GM21528 (cell line): ENCODE measurements around the gene SMOC2.

ENCODE experiments used
- ATAC-seq: cut with Tn5 transposase; IDR thresholded peaks from one replicate; pipeline ENCODE4 v1.9.1; 2021; ENCODE audit warnings: mild to moderate bottlenecking, moderate library complexity; ENCODE audit not compliant: unreplicated experiment, low FRiP score

Gene SMOC2

DNA sequence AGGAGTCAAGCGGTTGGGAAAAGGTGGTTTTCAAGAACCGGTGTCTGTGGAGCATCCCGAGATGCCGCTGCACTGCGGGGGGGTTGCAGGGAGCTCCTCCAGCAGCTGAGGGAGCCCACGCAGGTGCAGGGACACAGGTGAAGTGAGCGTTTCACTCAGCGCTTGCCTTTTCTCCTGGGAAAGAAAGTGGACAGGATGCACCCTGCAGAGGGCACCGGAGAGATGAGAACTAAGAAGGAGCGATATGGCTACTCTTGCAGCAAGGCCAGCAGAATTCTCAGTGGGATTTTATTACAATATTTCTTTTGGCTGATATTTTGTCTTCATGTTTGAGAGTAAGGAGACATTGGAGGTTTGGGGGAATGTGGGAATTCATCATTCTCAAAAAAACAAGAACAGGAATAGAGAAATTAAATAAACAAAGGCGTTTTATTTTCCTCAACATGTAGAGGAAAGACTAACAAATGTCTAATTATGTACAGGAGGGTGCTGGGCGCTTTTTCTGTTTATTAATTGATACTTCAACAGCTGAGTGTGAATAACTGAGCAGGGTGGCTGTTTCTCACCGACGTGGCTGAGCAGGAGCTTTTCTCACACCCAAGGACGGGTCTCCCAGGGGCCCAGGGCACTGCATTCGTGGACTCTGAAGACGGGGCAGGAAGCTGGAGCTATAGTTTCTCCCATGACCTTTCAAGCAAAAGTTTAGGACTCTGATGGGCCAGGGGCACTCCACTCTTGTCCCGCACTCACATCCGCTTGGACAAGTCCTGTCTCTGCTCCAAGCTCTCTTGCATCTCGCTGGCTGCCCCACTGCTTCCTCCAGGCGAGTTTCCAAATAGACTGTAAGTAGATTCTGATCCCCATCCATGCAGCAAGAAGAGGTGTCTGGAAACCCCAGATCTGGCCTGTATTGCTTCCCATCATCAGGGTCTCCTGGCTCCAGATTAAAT lies 176.1 kb downstream of the SMOC2 start:
- no peak for ATAC-seq

DNA sequence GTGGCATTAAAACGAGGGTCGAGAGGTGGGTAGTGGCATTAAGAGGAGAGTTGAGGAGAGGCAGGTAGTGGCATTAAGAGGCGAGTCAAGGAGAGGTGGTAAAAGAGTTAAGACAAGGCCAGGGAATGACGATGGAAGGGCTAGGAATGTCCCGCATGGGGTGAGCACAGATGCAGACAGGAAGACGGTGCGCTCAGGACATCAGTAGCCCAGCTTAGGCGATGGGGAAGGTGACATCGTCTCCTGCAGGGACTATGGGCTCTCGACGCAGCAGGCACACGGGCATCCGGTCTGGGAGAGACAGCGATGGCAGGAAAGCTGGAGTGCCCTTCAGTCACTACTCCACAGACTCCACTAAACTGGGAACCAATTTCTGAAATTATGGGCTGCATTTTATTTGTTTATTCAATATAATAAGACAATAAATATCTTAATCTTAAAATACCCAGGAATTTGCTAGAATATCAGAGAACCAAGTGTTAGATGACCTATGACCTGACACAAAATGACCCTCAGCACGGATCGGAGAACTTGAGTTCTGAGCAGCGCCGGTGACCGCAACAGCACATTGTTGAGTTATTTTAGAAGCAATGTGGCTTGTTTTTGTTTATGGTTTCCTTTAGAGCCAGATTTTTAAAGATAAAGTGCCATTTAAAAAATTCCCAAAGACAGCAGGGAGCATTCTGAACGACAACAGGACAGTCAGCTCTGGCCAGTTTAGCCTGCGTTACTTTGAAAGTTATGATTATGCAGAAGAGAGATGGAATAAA lies 177.7 kb downstream of the SMOC2 start:
- no peak for ATAC-seq

DNA sequence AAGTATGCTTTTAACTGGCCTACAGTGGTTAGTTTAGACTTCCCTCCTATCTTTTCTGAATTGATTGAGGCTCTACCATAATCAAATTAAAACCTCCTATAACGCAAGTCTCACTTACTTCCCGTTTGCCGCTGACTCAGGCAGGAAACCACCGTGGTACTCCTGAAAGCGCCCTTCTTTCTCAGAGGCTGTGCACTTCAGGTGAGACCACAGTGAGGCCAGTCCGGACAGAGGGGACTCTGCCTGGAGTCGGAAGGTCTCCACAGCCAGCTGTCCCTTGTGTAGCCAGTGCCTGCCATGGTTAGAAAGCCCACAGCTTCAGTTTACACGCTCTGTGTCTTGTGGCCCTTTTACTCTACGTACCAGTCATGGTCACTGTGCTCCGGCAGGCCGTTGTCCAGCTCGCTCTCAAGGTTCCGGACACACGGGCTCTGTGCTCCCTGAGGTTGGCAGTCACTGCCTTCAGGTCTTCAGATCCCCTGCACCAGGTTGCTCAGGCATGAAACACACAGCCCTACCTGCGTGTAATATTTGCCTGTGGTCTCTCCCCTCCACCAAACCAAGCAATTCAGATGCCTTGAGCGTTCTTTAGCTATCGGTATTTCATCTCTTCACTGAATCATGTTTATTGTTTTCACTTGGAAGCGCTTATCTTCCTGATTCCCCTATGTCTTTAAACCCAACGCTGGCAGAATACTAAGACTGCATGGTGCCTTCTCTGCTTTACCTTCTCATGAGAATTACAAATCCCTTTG lies 178.8 kb downstream of the SMOC2 start:
- no peak for ATAC-seq

DNA sequence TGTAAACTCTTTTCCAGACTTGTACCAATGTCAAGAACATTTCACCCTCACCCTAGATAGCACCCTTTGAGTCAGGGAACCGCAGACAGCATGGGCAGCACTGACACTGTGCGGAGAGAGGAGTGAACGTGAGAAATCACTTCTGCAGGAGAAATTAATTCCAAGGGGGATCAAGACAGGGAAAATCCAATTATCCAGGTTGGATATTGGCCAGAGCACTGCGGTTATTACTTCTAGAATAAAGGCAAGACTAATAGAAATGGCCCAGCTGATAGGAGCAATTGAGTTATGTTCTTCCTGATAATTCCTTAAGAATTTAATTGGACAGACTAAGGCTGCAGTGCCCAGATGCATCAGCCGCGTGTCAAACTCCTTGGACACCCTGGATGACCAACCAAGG lies 179.6 kb downstream of the SMOC2 start:
- no peak for ATAC-seq

DNA sequence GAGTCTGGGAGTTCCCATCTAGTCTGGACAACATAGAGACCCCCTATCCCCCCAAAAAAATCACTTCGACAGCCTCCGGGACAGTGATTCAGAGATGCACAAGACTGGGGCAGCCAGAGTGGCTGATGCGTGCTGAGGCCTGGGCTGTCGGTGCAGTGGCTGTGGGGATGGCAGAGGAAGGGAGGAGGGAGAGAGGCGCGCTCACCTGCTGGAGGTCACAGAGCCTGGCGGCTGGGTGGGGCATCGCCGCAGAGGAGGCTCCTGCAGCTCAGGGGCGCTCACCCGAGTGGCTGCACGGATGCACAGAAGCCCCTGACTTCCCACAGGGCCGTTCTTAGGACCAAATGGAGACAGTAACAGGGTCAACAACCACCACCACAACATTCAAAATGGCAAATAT lies 182.8 kb downstream of the SMOC2 start:
- ATAC-seq = no peak

DNA sequence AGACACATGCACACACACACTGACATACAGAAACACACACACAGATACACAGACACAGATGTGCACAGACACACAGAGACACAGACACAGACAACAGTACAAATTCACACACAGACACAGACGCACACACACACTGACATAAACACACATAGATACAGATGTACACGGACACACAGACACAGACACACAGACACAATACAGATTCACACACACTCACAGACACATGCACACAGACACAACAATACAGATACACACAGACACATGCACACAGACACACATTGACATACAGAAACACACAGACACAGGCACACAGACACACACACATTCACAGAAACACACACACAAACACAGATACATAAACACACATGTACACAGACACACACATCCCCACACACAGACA lies 183.6 kb downstream of the SMOC2 start:
- no peak for ATAC-seq

DNA sequence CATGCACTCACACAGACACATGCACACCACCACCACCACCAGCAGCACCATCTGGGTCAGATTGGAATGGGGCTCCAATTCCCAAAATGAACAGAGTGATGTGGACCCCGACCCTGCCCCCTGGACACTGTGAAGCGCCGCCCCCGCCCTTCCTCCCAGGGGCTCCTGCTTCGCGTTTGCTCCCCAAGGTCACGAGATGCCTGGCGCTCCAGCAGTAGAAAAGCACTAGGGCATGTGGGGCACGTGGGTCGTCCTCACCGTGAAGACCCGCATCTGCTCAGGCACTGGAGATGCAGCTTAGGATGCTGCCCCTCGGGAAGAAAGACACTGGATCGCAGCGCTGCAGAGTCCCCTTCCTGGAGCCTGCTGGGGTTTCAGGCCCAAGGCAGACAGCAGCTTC lies 184.0 kb downstream of the SMOC2 start:
- no peak for ATAC-seq

DNA sequence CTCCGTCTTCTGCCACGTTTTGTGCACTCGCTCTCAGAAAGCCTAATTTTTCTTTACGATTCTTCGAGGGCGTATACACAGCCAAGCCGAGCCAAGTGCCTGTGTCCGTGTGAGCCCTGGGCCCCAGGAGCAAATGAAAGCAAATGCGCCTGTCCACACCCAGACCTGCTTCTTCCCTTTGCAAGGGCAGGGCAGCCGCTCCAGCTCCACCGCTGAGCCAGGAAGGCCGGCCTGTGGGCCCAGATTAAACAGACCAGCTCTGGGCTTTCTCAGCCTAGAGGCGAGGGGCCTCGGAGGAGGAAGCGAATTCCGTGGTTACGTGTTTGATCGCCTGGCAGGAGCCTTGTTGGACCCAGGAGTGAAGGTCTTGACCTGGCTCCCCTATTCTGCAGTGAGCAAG lies 184.6 kb downstream of the SMOC2 start:
- ATAC-seq = no peak

DNA sequence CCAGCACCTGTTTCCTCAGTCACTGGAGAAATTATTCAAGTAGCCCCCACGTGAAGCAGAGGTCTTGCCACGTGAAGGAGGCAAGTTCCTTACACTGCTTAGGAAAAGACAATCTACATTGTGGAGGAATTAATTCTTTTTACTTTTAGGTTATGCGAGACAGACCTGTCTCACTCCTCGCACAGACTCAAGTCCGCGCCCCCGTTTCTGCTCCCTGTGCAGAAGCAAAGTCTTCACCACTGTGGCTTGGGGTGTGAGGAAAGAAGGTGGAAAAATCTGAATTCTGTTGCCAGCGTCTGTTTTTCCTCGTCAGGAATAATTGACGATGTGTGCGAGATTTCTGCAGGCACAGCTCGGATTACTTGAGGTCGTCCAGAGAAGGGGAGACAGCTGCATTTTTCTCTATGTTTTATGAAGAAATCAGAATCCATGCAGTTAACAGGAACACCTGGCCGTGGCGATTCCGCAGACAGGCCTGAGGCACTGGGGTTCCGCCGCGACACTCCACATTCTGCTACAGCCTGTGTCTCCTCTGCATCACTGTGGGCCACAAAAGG lies 185.1 kb downstream of the SMOC2 start:
- no peak for ATAC-seq

DNA sequence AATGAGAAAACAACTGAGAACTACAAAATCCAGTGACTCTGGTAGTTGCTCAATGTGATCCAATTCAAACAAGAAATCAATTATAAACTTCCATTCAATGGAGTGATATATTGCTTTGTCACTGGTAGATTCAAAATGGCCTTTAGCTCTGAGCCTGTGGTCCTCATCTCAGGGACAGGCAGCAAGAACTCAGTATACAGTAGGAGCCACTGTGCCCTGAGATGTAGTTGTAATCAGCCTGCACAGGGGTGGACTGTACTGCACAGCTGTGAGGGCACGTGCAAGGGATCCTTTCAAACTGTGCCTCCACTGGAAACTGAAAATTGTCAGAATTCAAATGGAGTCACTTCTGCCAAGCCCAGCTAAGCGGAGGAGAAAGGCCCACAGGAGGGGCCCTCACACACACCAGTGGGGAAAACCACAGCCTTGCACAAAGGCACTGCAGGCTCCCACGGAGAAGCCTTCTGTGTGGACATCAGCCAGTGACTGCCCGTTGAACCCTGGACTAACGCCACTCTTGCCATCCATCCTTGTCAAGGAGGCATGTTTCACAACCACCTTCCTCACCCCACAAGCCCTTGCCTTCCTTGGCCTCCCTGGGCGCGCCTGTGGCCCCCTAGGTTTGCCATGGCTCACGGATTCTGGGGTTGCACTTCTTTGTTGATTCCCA lies 186.7 kb downstream of the SMOC2 start:
- no peak for ATAC-seq

DNA sequence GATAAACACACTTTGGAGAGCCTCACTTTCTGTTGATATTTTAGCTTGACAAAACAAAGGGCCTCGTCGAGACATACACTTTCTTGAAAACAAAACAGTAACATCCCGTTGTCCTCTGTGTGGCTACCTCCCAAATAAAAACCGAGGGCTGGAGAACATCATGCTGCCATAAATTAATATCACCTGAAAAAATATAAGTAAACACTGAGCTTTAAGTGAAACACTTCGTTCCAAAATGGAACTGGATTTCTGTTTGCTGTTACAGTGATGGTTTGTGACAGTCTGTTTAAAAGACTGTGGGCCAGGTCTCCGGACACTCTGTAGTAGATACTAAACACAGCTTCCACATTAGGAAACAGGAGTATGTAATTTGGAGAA lies 187.2 kb downstream of the SMOC2 start:
- ATAC-seq = no peak

DNA sequence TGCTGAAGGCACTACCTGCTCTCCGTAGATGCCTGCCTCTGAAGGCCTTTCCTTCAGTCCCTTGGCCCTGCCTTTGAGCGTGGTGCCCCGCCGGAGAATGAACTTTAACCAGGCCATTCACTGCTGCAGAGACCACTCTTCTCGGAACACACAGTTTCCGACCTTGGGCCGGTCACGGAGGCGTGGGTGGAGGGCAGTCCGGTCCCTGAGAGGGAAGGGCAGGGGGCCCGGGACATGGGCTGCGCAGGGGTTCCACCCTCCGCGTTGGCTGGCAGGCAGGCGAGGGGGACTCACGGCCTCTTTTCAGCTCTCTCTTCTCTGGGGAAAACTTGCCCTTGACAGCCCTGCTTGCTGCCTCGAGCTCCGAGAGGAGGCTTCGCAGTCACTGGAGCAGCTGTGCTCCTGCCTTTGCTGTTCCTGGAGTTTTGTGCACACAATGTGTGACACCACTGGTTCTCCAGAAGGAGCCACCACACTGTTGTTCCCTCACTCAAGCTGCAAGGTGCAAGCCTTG lies 187.8 kb downstream of the SMOC2 start:
- ATAC-seq = no peak

DNA sequence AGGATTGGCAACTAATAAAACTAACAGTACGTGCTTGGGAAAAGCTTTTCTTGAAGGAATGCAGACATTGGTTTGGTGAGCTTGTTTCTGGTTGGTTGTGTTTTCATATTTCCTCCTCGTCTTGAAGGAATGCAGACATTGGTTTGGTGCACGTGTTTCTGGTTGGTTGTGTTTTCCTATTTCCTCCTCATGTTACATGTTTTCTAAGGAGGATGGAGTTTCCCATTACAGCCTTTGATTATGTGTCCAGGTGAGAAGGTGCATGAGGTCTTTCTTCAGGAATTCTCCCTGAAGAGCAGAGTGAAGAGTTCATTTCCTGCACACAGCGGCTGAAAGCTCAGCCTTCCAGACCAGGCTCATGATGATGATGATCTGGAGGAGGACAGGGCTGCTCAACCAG lies 190.6 kb downstream of the SMOC2 start:
- no peak for ATAC-seq

DNA sequence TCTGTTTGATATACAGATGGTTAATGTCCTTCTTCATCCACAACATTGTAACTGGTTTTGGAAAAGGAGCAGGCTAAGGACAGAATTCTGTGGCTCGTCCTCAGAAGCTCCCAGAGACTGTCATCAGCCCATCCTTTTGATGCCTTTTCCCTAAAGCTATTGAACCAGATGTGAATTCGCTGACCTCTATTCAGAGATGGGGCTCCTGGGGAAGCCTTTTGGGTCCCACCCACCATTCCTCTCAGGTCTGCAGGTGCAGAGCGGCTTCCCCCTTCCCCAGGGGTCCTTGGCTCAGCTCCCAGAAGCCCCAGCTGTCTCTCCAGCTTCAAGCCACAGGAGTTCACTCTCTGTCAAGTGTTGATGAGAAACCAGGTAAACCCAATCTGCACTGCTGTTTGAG lies 191.7 kb downstream of the SMOC2 start:
- ATAC-seq = no peak

DNA sequence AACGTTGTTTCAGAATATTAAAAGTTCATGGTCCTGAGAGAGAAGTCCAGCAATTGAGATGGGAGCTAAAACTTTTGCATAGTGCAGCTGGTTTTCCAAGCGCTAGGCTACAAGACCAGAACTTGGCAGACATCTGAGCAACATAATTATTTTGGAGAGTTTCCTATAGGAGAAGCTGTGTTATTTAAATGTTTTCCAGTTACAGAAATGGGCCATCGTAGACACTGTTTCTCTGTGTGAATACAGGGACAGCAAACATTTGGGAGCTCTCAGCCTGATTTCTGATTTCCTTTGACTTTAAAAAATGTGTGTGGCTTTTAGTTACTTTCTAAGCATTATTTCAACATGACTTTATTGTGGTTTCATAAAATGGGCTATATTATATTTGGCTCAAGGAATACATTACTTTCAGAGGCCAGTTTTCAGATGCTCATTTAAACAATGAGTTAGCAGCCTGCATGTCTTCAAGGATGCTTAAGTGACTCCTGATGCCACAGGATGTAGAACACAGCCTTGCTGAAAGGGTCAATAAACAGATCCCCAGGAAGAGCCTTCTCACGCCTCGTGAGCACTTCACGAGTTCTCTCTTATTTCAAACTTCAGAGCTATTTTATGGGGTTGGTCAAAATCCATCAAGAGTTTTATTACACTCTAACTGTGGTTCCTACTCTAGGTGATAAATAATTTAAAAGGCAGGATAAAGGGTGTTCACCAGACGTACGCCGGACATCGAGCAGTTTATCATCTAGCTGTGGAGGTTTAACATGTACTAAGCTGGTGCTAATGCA lies 193.8 kb downstream of the SMOC2 start:
- ATAC-seq = no peak

DNA sequence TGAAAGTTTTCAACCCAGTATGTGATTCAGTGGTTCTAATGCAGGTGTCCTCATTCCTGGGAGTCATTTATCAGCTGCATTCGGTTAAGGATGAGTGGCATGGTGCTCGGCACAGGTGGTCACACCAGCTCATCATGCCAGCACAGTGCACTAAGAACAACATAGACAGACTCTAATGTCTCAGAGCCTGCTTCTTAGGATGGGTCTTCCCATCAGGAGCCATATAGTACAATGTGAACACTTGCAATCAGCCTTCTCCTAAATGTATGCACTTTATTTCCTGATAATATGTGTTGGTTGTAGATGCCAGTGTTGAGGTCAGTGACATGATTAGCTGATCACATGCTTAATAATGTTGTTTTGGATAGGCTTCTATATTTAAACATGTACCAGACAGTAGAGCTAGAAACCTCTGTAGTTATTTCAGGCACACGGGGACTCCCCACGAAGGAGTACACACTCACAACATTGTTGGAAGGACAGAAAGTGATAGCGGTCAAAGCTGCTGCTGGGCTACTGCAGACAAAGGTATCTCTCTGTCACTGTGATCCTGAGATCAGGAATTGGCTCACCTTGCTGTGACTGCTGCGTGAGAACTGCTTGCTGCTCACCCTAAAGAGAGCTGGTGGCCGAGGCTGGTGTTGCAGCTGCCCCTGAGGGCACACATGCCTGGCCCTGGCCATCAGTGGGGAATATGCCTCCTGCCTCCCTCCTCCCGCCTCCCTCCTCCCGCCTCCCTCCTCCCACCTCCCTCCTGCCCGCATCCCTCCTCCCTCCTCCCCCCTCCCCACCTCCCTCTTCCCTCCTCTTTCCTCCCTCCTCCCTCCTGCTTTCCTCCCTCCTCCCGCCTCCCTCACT lies 195.4 kb downstream of the SMOC2 start:
- ATAC-seq = no peak

DNA sequence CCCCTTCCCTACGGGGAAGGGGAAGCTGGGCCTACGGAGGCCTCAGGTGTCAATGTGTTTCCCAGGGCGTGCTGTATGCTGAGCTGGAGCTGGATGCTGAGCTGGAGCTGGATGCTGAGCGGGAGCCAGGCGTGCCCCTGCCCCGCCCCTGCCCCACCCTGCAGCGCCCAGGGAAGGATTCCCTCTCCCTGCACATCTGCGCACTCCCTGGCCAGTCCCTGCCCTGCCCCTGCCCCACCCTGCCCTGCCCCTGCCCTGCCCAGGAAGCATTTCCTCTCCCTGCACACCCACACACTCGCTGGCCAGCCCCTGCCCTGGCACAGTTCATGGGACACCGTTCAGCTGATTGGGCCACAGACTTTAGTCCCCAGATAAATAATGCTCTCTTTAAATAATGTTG lies 196.8 kb downstream of the SMOC2 start:
- ATAC-seq = no peak
